Spleen (tissue), 7 donors: Measurements from ENCODE around the gene SLC39A11.

Experiments used
- CTCF ChIP-seq, 11 experiments: fragments of 200-600 bp in 7 of 11; fragments of 450-650 bp in 4 of 11; sonication (generic) in 4 of 11; IDR thresholded peaks in 8 of 11; conservative IDR thresholded peaks in 3 of 11; 1 replicate in 7 of 11; 2 replicates in 4 of 11; pipeline versions ENCODE4 v1.4.0 to v1.8.0; 2016 to 2021; ENCODE audit warnings: antibody characterized with exemption in 11 of 11, inconsistent platforms in 4 of 11, mild to moderate bottlenecking in 1 of 11
- POLR2A ChIP-seq, 3 donors: fragments of 450-650 bp; IDR thresholded peaks; one replicate each; pipeline ENCODE4 v1.5.1; 2017; ENCODE audit warnings: antibody characterized with exemption in 3 of 3, mild to moderate bottlenecking in 1 of 3
- donor health status: DM: no; HTN: no; CAD: no; lungs with moderate emphysema.
- donor health status: DM: no; HTN: no; CAD: no.
- donor health status: DM: no; HTN: no; CAD: no.

- no peak for TF ChIP-seq POLR2A (IDR thresholded peaks at IDR 0.05)
- TF ChIP-seq CTCF (IDR thresholded peaks at IDR 0.05 in 8 of 11, conservative IDR thresholded peaks at IDR 0.05 in 3 of 11), result no peak
Observed at GRCh38 chr17:72875361-72875760, 217.1 kb downstream of the SLC39A11 start.
